ENCODE results near the gene ULK4.

ULK4 gene

DNA sequence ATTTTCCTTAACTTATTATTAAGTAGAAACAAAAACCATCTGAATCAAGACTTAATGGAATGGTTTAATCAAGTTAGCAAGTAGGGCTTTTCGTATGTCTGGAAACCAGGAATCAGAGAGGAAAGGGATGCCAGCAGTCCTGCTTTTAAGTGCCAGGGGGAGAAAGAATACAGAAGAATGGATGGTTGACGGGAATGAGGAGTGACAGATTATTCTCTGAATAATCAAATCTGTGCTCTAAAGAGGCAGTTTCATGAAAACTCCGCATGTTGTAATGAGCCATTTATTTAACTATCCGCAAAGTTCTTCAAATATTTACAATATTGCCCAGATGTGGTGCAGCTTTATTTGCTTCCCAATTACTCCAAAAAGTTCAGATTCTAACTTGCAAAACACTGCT is 659.6 kb downstream of the ULK4 start:
- in situ Hi-C loops (cut with MboI; ENCODE audit: low sequenced_read_pairs, unreplicated experiment) = no loop called here
- TF ChIP-seq CTCF (IDR thresholded peaks at IDR 0.05; ENCODE audit: borderline replicate concordance, control extremely low read depth, extremely low read depth, insufficient read depth, missing control alignments) = no peak
- DNase-seq (ENCODE audit: low spot score) = no peak

DNA sequence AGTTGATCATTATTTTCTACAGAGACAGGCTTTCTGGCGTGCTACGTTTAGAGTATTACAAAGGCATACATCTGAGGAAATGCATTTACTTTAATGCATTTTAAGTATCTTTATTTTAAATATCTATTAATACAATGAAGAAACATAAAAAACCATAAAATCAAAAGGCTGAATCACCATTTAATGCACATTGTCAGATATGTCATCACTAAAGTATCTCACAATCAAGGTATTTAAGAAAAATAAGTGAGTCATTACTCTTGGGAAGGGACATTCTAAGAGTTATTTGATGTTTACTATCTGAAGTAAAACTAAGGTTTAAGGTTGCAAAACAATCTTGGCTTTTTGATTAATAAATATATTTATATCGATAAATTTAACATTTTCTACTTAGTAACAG is 660.4 kb downstream of the ULK4 start:
- DNase-seq (ENCODE audit: low spot score) = no peak
- in situ Hi-C loops (cut with MboI; ENCODE audit: low sequenced_read_pairs, unreplicated experiment) = no loop called here
- no peak for TF ChIP-seq CTCF (IDR thresholded peaks at IDR 0.05; ENCODE audit: borderline replicate concordance, control extremely low read depth, extremely low read depth, insufficient read depth, missing control alignments)

DNA sequence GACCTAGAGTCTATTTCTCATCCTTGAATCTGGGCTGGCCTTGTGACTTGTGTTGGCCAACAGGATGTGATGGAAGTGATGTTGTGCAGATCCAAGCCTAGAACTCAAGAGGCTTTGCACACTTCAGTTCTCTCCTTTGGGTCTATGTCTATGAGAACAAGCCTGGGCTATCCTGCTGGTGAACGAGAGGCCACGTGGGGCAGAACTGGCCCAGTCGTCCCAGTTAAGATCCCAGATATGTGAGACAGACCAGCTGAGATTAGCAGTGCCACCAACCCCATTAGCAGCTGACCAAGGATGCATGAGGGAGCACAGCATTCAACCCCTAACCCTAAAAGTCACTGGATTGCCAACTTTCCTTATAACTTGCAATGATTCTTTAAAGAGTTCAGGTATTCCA is 662.9 kb downstream of the ULK4 start:
- TF ChIP-seq CTCF (IDR thresholded peaks at IDR 0.05; ENCODE audit: borderline replicate concordance, control extremely low read depth, extremely low read depth, insufficient read depth, missing control alignments) = no peak
- DNase-seq (ENCODE audit: low spot score) = no peak

DNA sequence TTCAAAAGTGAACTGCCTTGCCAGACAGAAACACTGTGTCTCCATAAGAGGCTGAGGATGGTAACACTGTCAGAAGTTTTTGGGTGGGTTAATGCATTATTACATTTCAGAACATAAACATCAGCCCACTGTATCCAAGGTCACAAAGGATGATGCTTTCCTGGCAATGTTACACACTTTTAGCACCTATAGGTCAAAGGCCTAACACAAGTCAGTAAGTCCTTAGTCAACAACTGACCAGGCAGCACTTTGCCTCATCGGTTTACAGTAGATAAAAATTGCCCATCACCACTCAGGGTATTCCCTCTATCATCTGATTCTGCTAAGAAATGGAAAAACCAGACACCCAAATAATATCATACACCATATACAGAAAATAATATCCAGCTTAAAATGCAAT is 664.2 kb downstream of the ULK4 start:
- in situ Hi-C loops (cut with MboI; ENCODE audit: low sequenced_read_pairs, unreplicated experiment) = no loop called here

More for the DNA sequence above, 662.9 kb downstream of the ULK4 start:
- in situ Hi-C loops (cut with MboI; ENCODE audit: low sequenced_read_pairs, unreplicated experiment) = no loop called here

GRCh38 chr3:41296556-41296955 is 665.3 kb downstream of the ULK4 start:
- TF ChIP-seq CTCF (IDR thresholded peaks at IDR 0.05; ENCODE audit: borderline replicate concordance, control extremely low read depth, extremely low read depth, insufficient read depth, missing control alignments) = no peak
- no peak for DNase-seq (ENCODE audit: low spot score)
- in situ Hi-C loops (cut with MboI; ENCODE audit: low sequenced_read_pairs, unreplicated experiment) = no loop called here

More for the DNA sequence above, 664.2 kb downstream of the ULK4 start:
- TF ChIP-seq CTCF (IDR thresholded peaks at IDR 0.05; ENCODE audit: borderline replicate concordance, control extremely low read depth, extremely low read depth, insufficient read depth, missing control alignments) = no peak
- DNase-seq (ENCODE audit: low spot score) = no peak

DNA sequence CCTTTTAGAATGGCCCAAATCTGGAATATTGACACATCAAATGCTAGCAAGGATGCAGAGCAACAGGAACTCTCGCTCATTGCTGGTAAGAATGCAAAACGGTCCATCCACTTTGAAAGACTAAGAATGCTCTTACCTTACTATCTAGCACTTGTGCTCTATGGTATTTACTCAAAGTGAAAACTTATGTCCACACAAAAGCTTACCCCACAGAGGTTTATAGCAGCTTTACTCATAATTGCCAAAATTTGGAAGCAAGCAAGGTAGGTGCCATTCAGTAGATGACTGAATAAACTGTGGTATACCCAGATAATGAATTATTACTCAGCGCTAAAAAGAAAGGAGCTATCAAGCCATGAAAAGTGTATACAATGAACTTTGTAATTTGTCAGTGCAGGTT is 666.2 kb downstream of the ULK4 start:
- TF ChIP-seq CTCF (IDR thresholded peaks at IDR 0.05; ENCODE audit: borderline replicate concordance, control extremely low read depth, extremely low read depth, insufficient read depth, missing control alignments) = no peak
- no peak for DNase-seq (ENCODE audit: low spot score)
- in situ Hi-C loops (cut with MboI; ENCODE audit: low sequenced_read_pairs, unreplicated experiment) = no loop called here

GRCh38 chr3:41293169-41293681 is 668.7 kb downstream of the ULK4 start:
- no peak for TF ChIP-seq CTCF (IDR thresholded peaks at IDR 0.05; ENCODE audit: borderline replicate concordance, control extremely low read depth, extremely low read depth, insufficient read depth, missing control alignments)
- in situ Hi-C loops (cut with MboI; ENCODE audit: low sequenced_read_pairs, unreplicated experiment) = no loop called here
- no peak for DNase-seq (ENCODE audit: low spot score)

Data from GM13976 (cell line).